HFFc6 (cell line): Measurements from ENCODE around the gene DYNC1I2. TPM values are rescaled to one million over a fixed set of nuclear protein-coding genes. Genes with fewer than 3 reads are reported as not detected.

Experiments used
- DNase-seq: peaks from one replicate; pipeline ENCODE4 v3.0.0-alpha.2; 2018
- H3K27ac Mint-ChIP-seq: 2 replicates; pipeline ENCODE4 v1.8.0; 2020; ENCODE audit warnings: mild to moderate bottlenecking, mixed read lengths
- H3K27me3 Mint-ChIP-seq: 2 replicates; pipeline ENCODE4 v1.8.0; 2021; ENCODE audit warnings: mild to moderate bottlenecking, moderate library complexity, mixed read lengths; ENCODE audit not compliant: insufficient read depth
- H3K36me3 Mint-ChIP-seq: 2 replicates; pipeline ENCODE4 v1.8.0; 2021; ENCODE audit warnings: low read depth, mixed read lengths
- H3K4me1 Mint-ChIP-seq: 2 replicates; pipeline ENCODE4 v1.8.0; 2020; ENCODE audit warnings: low read depth, mixed read lengths
- H3K4me3 Mint-ChIP-seq: 2 replicates; pipeline ENCODE4 v1.8.0; 2020; ENCODE audit warnings: mild to moderate bottlenecking, moderate library complexity, mixed read lengths
- H3K9me3 Mint-ChIP-seq: 2 replicates; pipeline ENCODE4 v1.8.0; 2020; ENCODE audit warnings: mild to moderate bottlenecking, mixed read lengths
- total RNA-seq, 6 experiments: library from RNA; stranded (reverse); fragmentation: NEBNext Ultra II Directional; extraction: Animal tissue kit (Norgen Biotek cat#: 25700); gene quantifications; 2 replicates in 1 of 6; 3 replicates in 5 of 6; pipeline ENCODE4 v1.2.3, GENCODE V29; 2021
- TF ChIP-seq, protein P1 (sequence below): fragments of 200-600 bp; sonication (generic); IDR thresholded peaks from 2 replicates; pipeline ENCODE4 v1.5.0; 2021; ENCODE audit warnings: antibody characterized with exemption, mild to moderate bottlenecking

DYNC1I2 gene
- total RNA-seq, 6 experiments from 2014 or later, result 98.1 to 111 (median 105) TPM

DNA sequence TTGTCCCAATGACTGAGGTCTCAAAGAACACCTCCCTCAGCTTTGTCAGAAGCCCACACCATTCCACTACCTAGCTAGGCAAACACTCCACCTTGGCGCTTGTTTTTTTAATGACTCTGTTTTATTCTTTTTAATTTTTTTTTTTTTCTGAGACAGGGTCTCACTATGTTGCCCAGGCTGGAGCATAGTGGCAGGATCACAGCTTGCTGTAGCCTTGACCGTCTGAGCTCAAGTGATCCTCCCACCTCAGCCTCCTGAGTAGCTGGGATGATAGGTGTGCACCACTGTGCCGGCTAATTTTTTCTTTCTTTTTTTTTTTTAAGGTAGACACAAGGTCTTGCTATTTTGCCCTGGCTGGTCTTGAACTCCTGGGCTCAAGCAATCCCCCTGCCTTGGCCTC, 104.9 kb downstream of the DYNC1I2 start:
- H3K27ac Mint-ChIP-seq, result no peak overlapping the region
- no peak for DNase-seq
- TF ChIP-seq, protein P1, sequence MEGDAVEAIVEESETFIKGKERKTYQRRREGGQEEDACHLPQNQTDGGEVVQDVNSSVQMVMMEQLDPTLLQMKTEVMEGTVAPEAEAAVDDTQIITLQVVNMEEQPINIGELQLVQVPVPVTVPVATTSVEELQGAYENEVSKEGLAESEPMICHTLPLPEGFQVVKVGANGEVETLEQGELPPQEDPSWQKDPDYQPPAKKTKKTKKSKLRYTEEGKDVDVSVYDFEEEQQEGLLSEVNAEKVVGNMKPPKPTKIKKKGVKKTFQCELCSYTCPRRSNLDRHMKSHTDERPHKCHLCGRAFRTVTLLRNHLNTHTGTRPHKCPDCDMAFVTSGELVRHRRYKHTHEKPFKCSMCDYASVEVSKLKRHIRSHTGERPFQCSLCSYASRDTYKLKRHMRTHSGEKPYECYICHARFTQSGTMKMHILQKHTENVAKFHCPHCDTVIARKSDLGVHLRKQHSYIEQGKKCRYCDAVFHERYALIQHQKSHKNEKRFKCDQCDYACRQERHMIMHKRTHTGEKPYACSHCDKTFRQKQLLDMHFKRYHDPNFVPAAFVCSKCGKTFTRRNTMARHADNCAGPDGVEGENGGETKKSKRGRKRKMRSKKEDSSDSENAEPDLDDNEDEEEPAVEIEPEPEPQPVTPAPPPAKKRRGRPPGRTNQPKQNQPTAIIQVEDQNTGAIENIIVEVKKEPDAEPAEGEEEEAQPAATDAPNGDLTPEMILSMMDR, result no peak
- no peaks in the 10 kb centered on the region for H3K4me1 Mint-ChIP-seq
- H3K27me3 Mint-ChIP-seq, result no peaks in the 10 kb centered on the region
- no peak overlapping the region for H3K4me3 Mint-ChIP-seq
- peaks cover 13% of the 10 kb centered on the region; the same call in 1 of the 2 replicates for H3K36me3 Mint-ChIP-seq
- no peaks in the 10 kb centered on the region for H3K9me3 Mint-ChIP-seq

DNA sequence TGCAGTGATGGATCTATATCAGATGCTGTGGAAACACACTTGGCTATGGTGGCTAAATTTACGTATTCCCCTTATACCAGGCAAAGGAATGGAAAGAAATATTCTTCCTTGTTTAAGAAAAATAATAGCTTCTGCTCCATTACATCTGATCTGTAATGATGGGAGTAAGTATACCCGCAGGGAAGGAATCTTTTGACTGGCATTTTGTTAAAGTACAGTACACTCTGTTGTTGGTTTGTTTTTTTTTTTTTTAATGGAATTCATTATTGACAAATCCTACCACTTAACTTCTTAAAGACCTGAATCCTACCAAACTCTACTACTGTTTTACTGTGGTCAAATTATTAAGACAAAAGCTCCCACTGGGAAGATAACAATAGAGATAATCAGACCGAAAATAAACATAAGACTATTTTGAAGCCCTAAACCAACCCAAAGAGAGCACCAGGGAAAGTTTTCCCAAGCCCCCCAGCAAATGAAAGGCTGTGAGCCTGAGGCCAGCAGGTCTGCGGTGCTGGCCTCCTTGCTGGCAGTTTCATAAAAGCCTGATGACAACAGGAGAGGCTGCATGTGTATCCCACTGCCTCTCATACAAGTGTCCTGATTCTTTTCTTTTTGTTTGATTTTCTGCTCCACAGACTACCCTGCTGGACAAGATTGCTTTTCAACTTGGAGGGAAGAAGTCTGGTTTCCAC, 105.8 kb downstream of the DYNC1I2 start:
- Mint-ChIP-seq H3K27me3 (no peaks in the 10 kb centered on the region), H3K36me3 (peaks cover 6% of the 10 kb centered on the region; the same call in 1 of the 2 replicates), H3K27ac (no peak overlapping the region), H3K4me3 (no peak overlapping the region), H3K4me1 (peaks cover 5% of the 10 kb centered on the region), H3K9me3 (no peaks in the 10 kb centered on the region)
- TF ChIP-seq, protein P1, result no peak
- DNase-seq, result no peak

- Mint-ChIP-seq H3K4me3 (no peak overlapping the region), H3K36me3 (peaks cover 6% of the 10 kb centered on the region; the same call in 1 of the 2 replicates), H3K27me3 (no peaks in the 10 kb centered on the region), H3K4me1 (peaks cover 15% of the 10 kb centered on the region), H3K9me3 (no peaks in the 10 kb centered on the region), H3K27ac (no peak overlapping the region)
- TF ChIP-seq, protein P1, result no peak
- DNase-seq, result no peak
Observed at GRCh38 chr2:171793691-171794678, 106.7 kb downstream of the DYNC1I2 start.

DNA sequence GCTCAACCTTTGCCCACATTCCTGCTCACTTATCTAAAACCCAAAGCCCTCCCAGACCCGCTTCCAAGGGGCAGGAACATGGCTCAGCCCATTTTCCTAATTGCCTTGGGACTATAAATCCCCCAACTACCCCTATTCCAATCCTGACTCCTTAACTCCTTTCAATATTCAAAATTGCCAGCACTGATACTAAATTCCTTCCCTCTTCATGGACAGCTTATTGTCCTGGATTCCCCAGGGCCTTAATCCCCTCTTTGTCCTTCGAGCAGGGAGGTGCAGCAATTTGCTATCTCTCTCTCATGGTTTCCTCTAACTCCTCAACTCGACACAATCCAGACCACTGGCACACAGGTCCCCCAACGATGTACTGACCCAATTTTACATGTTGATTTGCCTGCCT, 107.6 kb downstream of the DYNC1I2 start:
- Mint-ChIP-seq H3K36me3 (peaks cover 6% of the 10 kb centered on the region; the same call in 1 of the 2 replicates), H3K9me3 (no peaks in the 10 kb centered on the region), H3K27me3 (no peaks in the 10 kb centered on the region), H3K4me1 (peaks cover 22% of the 10 kb centered on the region), H3K27ac (no peak overlapping the region), H3K4me3 (no peak overlapping the region)
- DNase-seq, result no peak
- TF ChIP-seq, protein P1, result no peak

Other genes with a start within 250 kb of the DYNC1I2 start
- gene CYBRD1, start 165.0 kb upstream of the DYNC1I2 start, total RNA-seq, result 100 to 1,000 TPM; 108 to 141 (median 131) TPM
- gene SLC25A12, start 206.8 kb downstream of the DYNC1I2 start, total RNA-seq, result 10 to 100 TPM; 16.8 to 20.9 (median 19.4) TPM
- 10 to 100 TPM; 40.3 to 65.1 (median 61.3) TPM for gene HAT1, start 235.0 kb downstream of the DYNC1I2 start, total RNA-seq